Fibroblast of peridontal ligament (primary cell): ENCODE results near the gene YPEL2.

ENCODE experiments used
- DNase-seq: peaks from one replicate; pipeline ENCODE4 v3.0.0-alpha.2; 2010; ENCODE audit errors: extremely low read depth

The YPEL2 gene

DNA sequence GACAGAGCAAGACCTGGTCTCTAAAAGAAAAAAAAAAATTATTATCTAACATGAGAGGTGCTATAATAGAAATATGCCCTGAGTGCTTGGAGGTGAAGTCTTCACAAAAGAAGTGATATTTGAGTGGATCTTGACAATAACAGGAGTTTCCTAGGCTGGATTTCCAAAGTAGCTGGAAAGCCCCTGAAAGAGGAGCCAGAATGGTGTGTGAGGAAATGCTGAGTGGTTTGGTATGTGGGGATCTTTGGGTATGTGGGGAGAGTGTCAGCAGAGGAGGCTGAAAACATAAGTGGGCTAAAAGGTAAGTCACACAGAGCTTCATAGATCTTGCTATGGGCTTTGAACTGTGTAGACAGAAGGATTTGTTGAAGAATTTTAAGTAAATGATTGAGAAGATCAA lies 100.1 kb downstream of the YPEL2 start:
- peak; percentile 33 for DNase-seq

DNA sequence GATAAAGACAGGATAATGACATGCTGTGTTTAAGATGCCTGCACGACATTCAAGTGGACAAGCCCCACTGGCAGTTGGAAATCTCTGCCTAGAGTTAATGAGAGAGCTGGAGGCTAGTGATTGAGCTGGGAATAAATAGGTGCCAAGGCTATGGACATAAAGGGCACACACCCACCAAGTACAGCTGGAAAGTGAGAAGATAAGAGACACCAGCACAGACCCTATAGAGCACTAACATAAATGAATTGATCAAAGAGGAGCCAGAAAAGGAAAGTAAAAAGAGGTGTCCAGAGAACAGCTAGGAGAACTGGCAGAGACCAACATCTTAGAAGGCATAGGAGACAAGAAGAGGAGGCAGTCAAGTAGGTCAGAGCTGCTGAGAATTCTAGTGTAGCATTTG lies 101.2 kb downstream of the YPEL2 start:
- DNase-seq, result no peak

DNA sequence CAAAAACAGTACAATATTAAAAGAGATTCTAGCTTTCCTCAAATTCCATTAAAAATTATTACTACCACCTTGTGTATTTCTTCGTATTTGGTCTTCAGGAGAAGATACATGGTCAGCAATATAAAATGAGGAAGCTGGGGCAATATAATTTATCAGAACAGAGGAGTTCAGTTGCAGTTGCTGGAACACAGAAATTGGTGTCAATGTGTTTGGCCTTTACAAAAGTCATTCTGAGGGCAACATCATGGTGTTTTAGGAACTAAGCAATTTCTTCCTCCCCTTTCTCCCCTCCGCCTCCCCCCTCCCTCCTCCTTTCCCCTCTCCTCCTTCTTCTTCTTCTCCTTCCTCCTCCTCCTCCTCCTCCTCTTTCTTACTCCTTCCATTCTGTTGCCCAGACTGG lies 102.1 kb downstream of the YPEL2 start:
- DNase-seq, result no peak

DNA sequence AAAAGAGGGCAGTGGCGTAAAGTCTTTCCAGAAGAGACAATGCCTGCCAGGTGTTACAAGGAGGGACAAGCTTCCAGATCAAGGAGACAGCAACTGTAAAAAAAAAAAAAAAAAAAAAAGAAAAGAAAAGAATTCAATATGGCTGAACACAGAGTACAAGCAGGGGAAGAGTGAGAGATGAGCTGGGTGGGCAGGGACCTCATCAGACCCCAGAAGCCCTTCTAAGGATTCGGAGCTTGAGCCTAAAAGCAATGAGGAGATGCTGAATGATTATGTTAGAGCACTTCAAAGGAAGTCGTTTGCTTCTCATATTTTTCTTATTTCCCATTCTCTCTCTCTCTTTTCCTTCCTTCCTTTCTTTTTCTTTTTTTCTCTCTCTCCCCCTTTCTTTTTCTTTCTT lies 103.0 kb downstream of the YPEL2 start:
- DNase-seq, result no peak

DNA sequence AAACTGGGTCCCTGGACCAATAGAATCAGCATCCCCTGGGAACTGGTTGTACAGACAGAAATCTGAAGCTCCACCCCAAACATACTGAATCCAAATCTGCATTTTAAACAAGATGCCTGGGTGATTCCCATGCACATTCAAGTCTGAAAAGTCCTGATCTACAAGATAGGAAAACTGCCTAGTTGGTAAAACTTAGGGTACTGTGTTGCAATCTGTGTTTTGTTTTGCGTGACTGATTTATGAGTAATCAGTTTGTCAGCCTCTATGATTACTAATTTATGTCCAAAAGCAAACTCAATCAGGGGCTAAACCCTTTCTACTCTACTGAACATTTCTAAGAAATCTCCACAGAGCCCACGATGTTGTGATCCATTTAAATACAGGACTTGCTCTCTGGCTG lies 103.8 kb downstream of the YPEL2 start:
- DNase-seq, result peak; percentile 95

DNA sequence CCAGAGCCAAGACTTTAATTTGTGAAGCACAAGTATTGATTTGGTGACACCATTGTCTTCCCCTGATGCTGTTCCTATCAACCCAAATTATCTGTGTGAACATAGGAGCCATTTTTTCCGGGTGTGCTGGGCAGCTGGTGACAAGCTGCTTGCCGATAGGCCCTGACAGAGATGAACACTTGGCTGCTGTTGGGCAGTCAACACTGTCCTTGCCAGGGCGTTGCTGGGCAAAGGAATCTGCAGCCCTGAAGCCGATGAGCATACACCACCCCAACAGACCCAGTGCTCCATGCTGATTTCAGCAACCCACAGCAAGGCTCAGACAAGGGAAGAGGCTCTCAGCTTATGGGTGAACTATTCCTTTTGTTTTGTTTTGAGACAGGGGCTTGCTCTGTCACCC lies 105.4 kb downstream of the YPEL2 start:
- no peak for DNase-seq

DNA sequence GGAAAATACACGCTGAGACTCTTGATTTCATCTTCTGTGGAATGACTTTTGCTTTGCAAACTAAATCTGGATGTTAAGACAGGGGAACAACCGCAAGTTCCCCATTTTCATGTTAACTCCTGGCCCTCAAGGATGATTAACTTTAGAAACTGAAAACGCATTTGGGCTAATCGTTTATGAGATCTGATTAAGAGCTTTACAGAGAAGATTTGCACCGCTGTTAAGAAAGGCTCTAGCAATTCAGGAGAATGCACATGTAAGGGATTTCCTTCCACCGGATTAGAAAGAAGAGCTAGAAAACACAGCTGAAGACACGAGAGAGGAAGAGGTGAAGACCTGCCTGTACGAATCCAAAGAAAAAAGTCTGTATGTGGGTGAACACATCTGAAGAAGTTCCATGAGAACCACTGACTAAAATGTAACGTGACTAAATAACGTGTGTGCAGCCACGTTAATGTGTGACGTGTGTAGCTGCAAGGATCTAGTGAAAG lies 106.4 kb downstream of the YPEL2 start:
- no peak for DNase-seq

DNA sequence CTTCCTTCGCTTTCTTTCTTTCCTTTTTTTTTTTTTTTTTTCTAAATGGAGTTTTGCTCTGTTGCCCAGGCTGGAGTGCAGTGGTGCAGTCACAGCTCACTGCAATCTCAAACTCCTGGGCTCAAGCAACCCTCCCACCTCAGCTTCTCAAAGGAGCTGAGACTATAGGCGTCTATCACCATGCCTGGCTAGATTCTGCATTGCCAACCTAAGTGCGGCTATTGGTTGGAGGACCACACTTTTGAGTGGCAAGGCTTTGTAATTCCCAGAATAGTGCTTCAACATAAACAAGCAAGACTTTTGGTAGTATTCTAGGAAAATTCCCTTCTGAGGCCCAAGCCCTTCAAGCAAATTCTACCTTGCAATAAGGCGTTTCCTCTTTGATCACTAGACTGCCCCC lies 107.8 kb downstream of the YPEL2 start:
- no peak for DNase-seq

DNA sequence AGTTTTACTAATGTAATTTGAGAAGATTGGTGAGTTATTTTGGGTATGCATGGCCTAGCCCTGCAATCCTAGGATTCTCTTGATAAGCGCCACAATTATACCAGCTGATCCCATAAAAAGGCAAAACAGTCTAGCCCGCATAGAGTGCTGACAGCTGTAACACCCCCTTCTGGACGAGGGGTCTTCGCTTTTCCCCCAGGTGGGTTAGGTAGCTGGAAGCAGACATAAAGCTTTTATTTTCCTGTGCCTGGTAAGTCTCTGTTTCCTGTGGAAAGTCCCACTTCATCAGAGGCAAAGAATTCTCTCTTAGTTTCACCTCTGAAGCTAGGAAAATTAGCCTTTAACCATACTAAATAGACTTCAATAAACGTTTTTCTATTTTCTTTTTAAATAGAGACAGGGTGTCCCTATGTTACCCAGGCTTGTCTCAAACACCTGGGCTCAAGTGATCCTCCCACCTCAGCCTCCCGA lies 108.3 kb downstream of the YPEL2 start:
- no peak for DNase-seq

DNA sequence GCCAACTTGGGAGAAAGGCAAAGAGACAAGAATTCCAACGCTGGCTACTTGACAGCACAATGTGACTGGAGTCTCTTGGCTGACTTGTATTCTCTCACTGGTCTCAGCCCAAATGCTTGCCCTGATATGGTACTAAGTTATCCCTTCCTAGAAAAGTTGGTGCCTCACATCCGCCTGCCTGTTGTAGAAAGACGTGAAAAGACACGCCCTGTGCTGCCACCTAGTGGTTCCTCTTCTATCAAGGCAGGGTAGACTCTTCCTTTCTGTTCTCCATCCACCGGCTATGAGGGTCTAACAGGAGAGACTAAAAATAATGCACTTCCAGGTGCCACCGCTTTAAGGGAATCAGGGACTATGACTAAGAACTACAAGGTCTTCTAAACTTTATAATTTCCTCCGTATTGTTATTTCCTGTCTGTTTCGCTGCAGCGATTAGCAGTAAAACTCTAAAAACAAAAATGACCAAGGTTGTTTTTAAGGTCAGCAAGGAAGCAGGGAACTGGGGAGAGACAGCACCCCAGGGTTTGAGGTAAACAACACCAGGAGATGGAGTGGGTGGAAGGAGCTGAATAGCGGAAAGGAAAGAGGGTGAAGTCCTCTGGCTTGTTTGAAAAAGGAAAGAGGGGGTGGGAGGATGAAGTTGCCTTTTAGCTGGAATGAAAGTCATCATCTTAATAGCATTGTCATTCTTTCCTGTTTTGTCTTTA lies 109.5 kb downstream of the YPEL2 start:
- peak; percentile 94 for DNase-seq

DNA sequence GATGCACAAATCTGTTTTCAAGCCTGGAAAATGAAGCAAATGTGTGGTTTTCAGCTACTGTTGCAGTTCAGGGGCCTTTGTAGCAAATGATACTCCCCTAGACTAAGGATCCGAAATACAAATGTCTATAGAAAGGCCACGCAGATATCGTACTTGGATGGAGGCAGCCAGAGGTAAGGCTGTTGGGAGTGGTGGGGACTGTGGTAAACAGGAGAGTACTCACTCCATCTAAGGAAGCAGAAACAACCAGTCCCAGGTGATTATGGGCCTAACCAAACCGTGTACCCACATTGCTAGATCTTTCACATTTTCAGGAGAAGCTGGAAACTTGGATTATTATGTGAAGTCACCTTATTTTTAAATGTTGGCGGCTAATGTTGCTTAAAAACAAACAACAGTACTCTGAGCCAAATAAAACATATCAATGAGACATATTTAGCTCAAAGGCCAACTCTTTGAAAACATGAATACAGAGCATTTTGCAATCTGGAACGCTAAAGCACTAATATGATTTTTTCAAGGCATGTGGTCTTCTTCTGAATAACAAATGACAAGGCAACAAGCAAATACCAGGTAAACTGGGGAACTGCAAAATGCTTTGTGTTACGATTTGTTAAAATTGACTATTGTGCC lies 110.1 kb downstream of the YPEL2 start:
- DNase-seq, result no peak

DNA sequence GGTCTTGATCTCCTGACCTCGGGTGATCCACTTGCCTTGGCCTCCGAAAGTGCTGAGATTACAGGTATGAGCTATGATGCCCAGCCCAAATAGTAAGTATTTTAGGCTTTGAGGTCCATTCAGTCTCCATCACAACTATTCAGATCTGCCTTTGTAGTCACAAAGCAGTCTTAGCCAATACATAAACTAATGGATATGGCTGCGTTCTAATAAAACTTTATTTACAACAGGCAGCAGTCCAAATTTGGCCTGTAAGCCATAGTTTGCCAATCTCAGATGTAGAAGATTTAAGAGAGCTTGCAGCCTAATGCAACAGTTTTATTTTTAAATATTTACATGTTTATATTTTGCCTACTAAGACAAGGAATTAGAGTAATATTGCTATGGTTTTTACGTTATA lies 111.7 kb downstream of the YPEL2 start:
- DNase-seq, result no peak
